ENCODE results near the gene LYRM2.

LYRM2 gene

DNA sequence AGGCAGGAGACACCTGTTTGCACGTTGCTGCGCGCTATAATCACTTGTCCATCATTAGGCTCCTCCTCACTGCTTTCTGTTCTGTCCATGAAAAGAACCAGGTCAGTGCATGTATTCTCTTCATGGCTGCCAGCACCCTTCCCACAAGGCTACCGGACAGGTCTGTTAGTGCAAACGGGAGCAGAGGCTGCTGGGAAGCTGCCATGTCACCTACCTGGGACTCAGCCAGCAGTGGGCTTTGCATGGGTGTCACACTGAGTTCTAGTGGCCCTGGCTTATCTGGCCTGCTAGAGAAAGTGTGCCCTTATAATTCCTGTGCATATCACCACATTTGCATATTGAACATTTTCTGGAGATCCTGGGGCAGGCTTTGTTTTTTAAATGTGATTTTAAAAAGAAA, 24.8 kb downstream of the LYRM2 start:
- no peak for TF ChIP-seq EZH2 (IDR thresholded peaks at IDR 0.05)
- TF ChIP-seq POLR2AphosphoS5 (IDR thresholded peaks at IDR 0.05; ENCODE audit: borderline replicate concordance, low read depth, low read length) = no peak
- TF ChIP-seq FOXP2 (optimal IDR thresholded peaks at IDR 0.05; ENCODE audit: control extremely low read depth, extremely low read length, insufficient read depth) = no peak
- H3K27ac ChIP-seq = no peak overlapping the region
- H3K36me3 ChIP-seq (ENCODE audit: insufficient read depth, low read length) = no peaks in the 10 kb centered on the region
- no peak for DNase-seq (ENCODE audit: low read depth, low spot score)
- no peak overlapping the region for H3K4me3 ChIP-seq
- no peaks in the 10 kb centered on the region for H3K9me3 ChIP-seq (ENCODE audit: low read depth, low read length)
- H3K9ac ChIP-seq (ENCODE audit: insufficient read length) = no peak overlapping the region

DNA sequence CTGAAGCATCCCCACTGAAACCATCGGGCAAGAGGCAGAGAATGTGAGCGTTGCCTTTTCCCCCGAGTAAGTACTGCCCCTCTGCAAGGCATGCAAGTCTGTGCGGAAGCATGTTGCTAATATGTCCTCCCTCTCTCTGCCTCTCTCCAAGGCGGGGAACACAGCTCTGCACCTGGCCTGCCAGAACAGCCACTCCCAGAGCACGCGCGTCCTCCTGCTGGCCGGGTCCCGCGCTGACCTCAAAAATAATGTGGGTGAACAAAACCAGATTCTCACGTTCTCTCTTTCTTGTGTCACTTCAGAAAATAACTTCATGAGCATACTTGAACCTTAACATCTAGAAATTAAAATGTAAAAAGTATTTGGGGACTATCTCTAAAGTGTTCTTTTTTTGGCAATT, 26.4 kb downstream of the LYRM2 start:
- TF ChIP-seq POLR2AphosphoS5 (IDR thresholded peaks at IDR 0.05; ENCODE audit: borderline replicate concordance, low read depth, low read length) (no peak), EZH2 (IDR thresholded peaks at IDR 0.05) (no peak), FOXP2 (optimal IDR thresholded peaks at IDR 0.05; ENCODE audit: control extremely low read depth, extremely low read length, insufficient read depth) (no peak)
- no peak for DNase-seq (ENCODE audit: low read depth, low spot score)
- no peak overlapping the region for H3K9ac ChIP-seq (ENCODE audit: insufficient read length)
- H3K36me3 ChIP-seq (ENCODE audit: insufficient read depth, low read length) = no peaks in the 10 kb centered on the region
- H3K27ac ChIP-seq = no peak overlapping the region
- no peaks in the 10 kb centered on the region for H3K9me3 ChIP-seq (ENCODE audit: low read depth, low read length)
- no peak overlapping the region for H3K4me3 ChIP-seq

DNA sequence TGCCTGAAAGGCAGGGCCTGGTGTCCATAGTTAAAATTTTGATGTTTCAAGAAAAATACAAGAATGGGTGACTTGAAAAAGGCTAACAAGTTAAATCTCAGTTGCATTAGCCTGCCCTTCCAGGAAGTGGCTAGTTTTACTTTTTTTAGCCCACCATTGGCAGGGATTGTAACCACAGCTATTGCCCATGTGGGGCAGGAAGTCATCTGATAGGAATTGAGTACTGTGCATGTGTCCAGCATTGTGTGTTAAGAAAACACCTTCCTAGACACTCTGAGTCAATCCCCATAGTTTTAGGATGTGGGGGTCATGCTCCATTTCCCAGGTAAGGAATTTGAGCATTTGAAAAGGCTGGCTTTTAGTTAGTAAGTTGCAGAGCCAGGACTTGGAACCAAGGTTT, 26.9 kb downstream of the LYRM2 start:
- Histone ChIP-seq H3K9me3 (ENCODE audit: low read depth, low read length) (no peaks in the 10 kb centered on the region), H3K36me3 (ENCODE audit: insufficient read depth, low read length) (no peaks in the 10 kb centered on the region), H3K4me3 (no peak overlapping the region), H3K27ac (no peak overlapping the region), H3K9ac (ENCODE audit: insufficient read length) (no peak overlapping the region)
- DNase-seq (ENCODE audit: low read depth, low spot score) = no peak
- TF ChIP-seq POLR2AphosphoS5 (IDR thresholded peaks at IDR 0.05; ENCODE audit: borderline replicate concordance, low read depth, low read length) (no peak), EZH2 (IDR thresholded peaks at IDR 0.05) (no peak), FOXP2 (optimal IDR thresholded peaks at IDR 0.05; ENCODE audit: control extremely low read depth, extremely low read length, insufficient read depth) (no peak)

DNA sequence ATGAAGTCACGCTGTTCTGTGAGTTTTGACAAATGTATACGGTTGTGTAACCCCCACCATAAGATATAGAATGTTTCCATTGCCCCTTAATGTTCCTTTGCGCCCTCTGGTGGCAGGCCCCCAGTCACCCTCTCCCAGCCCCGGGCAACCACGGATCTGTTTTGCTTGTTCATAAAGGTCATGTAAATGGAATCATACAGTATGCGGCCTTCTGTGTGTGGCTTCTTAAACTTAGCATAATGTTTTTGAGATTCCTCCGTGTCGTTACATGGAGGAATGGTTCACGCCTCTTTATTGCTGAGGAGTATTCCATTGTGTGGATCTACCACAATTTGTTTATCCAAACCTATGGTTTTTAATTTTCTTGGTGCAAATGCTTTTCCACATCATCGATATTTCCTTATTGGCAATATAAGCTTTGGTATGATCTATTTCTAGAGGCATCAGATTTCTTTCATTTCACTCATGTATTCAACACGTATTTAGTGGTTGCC, 28.4 kb downstream of the LYRM2 start:
- H3K9me3 ChIP-seq (ENCODE audit: low read depth, low read length) = no peaks in the 10 kb centered on the region
- no peak for DNase-seq (ENCODE audit: low read depth, low spot score)
- H3K27ac ChIP-seq = no peak overlapping the region
- no peak overlapping the region for H3K9ac ChIP-seq (ENCODE audit: insufficient read length)
- H3K4me3 ChIP-seq = no peak overlapping the region
- H3K36me3 ChIP-seq (ENCODE audit: insufficient read depth, low read length) = no peaks in the 10 kb centered on the region
- TF ChIP-seq POLR2AphosphoS5 (IDR thresholded peaks at IDR 0.05; ENCODE audit: borderline replicate concordance, low read depth, low read length) (no peak), FOXP2 (optimal IDR thresholded peaks at IDR 0.05; ENCODE audit: control extremely low read depth, extremely low read length, insufficient read depth) (no peak), EZH2 (IDR thresholded peaks at IDR 0.05) (no peak)

DNA sequence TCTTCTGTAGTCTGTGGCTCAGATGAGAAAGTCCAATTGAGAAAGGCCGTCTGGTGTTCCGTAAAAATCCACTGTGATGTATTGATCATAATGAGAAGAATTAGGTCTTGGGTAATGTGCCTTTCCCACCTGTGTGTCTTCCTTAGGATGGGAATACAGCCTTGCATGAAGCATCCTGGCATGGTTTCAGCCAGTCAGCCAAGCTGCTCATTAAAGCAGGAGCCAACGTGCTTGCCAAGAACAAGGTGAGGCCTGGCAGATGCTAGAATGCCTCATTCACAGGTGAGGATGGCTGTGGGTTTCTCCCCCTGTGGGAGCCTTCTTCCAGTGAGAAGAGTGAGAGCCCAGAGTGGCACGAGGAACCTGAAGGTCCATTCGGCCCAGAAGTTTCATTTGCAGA, 32.7 kb downstream of the LYRM2 start:
- H3K36me3 ChIP-seq (ENCODE audit: insufficient read depth, low read length) = no peaks in the 10 kb centered on the region
- no peak overlapping the region for H3K4me3 ChIP-seq
- TF ChIP-seq POLR2AphosphoS5 (IDR thresholded peaks at IDR 0.05; ENCODE audit: borderline replicate concordance, low read depth, low read length) = no peak
- no peak for DNase-seq (ENCODE audit: low read depth, low spot score)
- H3K27ac ChIP-seq = no peak overlapping the region
- no peaks in the 10 kb centered on the region for H3K9me3 ChIP-seq (ENCODE audit: low read depth, low read length)
- H3K9ac ChIP-seq (ENCODE audit: insufficient read length) = no peak overlapping the region

DNA sequence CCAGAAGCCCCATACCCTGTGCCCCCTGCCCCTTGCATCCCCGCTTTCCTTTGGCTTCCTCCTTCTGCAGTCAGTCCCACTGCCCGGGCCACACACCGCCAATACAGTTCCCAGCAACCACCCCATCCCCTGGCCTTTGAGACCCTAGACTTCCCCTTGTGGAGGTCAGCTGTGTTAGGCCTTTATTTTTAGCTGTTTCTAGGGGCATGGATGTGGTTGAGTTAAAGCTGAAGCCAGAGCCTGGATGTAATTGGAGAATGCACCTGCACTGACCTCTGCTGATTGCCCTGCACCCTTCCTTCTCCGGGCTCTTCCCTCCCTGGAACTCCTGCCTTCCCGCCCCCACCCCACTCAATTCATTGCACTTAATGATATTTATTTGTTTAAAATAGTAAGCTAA, 33.9 kb downstream of the LYRM2 start:
- Histone ChIP-seq H3K9ac (ENCODE audit: insufficient read length) (no peak overlapping the region), H3K27ac (no peak overlapping the region), H3K4me3 (no peak overlapping the region), H3K36me3 (ENCODE audit: insufficient read depth, low read length) (no peaks in the 10 kb centered on the region), H3K9me3 (ENCODE audit: low read depth, low read length) (no peaks in the 10 kb centered on the region)
- DNase-seq (ENCODE audit: low read depth, low spot score) = no peak
- TF ChIP-seq POLR2AphosphoS5 (IDR thresholded peaks at IDR 0.05; ENCODE audit: borderline replicate concordance, low read depth, low read length) (no peak), FOXP2 (optimal IDR thresholded peaks at IDR 0.05; ENCODE audit: control extremely low read depth, extremely low read length, insufficient read depth) (no peak), EZH2 (IDR thresholded peaks at IDR 0.05) (no peak)

DNA sequence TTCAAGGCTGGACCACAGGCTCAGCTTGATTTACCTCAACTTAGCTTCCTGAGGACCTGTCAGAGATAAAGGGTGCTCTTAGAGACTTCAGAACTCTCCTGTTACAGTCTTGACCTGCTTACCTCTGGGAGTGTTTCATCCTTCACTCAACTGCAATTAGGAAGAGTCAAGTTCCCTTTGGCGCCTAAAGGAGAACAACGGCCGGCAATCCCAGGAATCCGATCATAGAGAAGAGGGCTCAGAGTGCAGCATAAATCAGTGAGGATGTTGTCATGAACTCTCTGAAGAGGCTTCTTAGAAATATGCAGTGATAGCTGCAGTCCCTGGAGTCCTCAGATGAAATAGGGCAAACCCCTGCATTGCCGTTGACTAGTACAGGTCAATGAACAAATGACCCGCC, 36.4 kb downstream of the LYRM2 start:
- H3K4me3 ChIP-seq = no peak overlapping the region
- TF ChIP-seq POLR2AphosphoS5 (IDR thresholded peaks at IDR 0.05; ENCODE audit: borderline replicate concordance, low read depth, low read length) (no peak), FOXP2 (optimal IDR thresholded peaks at IDR 0.05; ENCODE audit: control extremely low read depth, extremely low read length, insufficient read depth) (no peak), EZH2 (IDR thresholded peaks at IDR 0.05) (no peak)
- no peaks in the 10 kb centered on the region for H3K9me3 ChIP-seq (ENCODE audit: low read depth, low read length)
- no peak overlapping the region for H3K27ac ChIP-seq
- no peak for DNase-seq (ENCODE audit: low read depth, low spot score)
- no peak overlapping the region for H3K9ac ChIP-seq (ENCODE audit: insufficient read length)
- H3K36me3 ChIP-seq (ENCODE audit: insufficient read depth, low read length) = no peaks in the 10 kb centered on the region

DNA sequence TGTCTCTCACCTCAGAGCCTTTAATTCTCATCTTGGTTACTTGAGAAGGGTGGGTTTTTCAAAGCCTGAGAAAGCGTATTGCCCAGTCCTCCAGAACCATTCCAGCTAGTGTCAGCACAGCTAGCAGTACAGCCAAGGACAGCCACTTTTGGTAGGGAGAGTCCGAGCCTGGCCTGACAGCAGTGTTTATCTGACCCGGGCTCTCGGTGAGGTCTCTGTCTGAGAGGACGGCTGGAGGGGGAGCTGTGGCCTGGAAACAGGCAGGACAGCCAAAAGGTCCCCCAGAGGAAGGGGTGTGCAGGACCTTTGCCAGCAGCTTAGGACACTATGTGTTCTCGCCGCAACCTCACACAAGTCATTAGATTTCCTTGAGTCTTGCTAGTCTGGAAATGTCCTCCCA, 38.8 kb downstream of the LYRM2 start:
- Histone ChIP-seq H3K27ac (no peak overlapping the region), H3K9me3 (ENCODE audit: low read depth, low read length) (no peaks in the 10 kb centered on the region), H3K9ac (ENCODE audit: insufficient read length) (no peak overlapping the region), H3K36me3 (ENCODE audit: insufficient read depth, low read length) (no peaks in the 10 kb centered on the region), H3K4me3 (no peak overlapping the region)
- DNase-seq (ENCODE audit: low read depth, low spot score) = no peak
- TF ChIP-seq FOXP2 (optimal IDR thresholded peaks at IDR 0.05; ENCODE audit: control extremely low read depth, extremely low read length, insufficient read depth) (no peak), POLR2AphosphoS5 (IDR thresholded peaks at IDR 0.05; ENCODE audit: borderline replicate concordance, low read depth, low read length) (no peak), EZH2 (IDR thresholded peaks at IDR 0.05) (no peak)

GRCh38 chr6:89597988-89598387, 40.6 kb downstream of the LYRM2 start:
- TF ChIP-seq FOXP2 (optimal IDR thresholded peaks at IDR 0.05; ENCODE audit: control extremely low read depth, extremely low read length, insufficient read depth) (no peak), EZH2 (IDR thresholded peaks at IDR 0.05) (no peak), POLR2AphosphoS5 (IDR thresholded peaks at IDR 0.05; ENCODE audit: borderline replicate concordance, low read depth, low read length) (no peak)
- Histone ChIP-seq H3K9ac (ENCODE audit: insufficient read length) (no peak overlapping the region), H3K4me3 (no peak overlapping the region), H3K9me3 (ENCODE audit: low read depth, low read length) (no peaks in the 10 kb centered on the region), H3K27ac (no peak overlapping the region), H3K36me3 (ENCODE audit: insufficient read depth, low read length) (no peaks in the 10 kb centered on the region)
- DNase-seq (ENCODE audit: low read depth, low spot score) = no peak

Data from SK-N-MC (cell line).